Tongue (tissue), 2 donors: ENCODE measurements around the gene GRB10. TPM values are rescaled to one million over a fixed set of nuclear protein-coding genes. Genes with fewer than 3 reads are reported as not detected.

Source experiments
- DNase-seq: peaks from one replicate; pipeline ENCODE4 v3.0.0-alpha.2; 2015
- total RNA-seq: library from RNA; depleted of rRNA; stranded (reverse); fragments of >200 nt; gene quantifications from one replicate; pipeline ENCODE4 v1.2.3, GENCODE V29; 2014

Gene GRB10
- total RNA-seq, 1 donor from 2014 or later = 28.5 TPM

DNA sequence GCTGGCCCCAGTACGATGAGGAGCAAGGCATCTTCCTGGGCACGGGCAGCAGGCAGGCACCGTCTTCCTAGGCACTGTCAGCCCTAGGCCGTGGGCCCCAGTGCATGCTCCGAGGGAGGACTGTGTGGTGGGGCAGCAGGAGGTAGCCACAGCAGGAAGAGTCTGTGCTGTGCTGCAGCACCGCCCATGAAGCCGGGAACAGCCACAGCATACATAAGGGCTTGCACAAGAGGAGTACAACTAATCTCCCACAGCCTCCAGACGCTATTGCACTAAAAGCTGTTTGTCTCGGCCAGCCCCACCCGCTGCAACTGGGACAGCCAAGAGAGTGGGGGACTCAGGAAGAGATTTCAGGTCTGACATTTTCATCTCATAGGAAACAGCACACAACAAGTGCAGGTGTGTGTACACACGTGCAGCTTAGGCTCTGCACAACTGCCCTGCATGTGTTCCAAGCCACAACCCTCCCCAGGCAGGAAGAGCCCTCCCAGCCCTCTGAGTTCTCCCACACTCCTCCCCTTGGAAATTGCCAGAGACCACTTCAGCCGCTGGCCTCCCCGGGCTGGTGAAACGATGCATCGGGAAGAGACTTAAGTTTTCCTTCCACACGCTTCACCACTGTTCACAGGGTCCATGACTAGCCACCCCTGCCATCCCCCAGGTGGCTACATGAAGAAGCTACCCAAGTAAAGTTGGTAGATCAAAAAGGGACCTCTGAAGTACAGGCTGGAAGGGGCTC is 129.4 kb downstream of the GRB10 start:
- DNase-seq = no peak

DNA sequence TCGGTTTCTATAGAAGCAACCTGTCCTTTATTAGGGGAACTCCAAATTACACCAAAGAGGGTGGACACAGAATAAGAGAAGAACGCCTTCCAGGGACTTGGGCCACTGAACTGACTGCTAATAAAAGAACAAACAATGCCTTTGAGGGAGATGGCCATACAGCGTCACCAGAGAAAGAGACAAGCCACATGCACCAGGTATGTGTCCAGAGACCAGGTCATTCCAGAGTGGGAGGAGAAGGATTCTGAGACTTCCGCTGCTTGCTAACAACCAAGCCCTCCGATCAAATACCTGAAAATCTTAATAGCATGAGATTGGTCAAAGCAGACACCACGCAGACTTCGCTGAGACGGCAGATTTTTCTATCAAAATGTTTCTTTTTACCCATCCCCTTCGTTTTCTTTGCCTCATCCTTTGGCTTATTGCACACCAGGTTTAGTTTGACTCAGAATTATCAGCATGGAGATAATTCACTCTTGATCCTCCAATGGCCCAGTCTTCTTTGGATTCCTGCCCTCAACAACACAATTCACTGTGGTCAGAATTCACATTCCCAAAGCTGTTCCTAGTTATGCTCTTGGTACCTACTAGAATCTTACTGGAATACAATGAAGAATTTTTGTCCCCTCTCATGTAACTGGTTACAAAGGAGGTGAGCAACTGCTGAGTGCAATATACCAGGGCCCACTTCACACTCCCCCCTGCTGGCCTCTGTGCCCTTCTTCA is 130.1 kb downstream of the GRB10 start:
- DNase-seq = no peak

DNA sequence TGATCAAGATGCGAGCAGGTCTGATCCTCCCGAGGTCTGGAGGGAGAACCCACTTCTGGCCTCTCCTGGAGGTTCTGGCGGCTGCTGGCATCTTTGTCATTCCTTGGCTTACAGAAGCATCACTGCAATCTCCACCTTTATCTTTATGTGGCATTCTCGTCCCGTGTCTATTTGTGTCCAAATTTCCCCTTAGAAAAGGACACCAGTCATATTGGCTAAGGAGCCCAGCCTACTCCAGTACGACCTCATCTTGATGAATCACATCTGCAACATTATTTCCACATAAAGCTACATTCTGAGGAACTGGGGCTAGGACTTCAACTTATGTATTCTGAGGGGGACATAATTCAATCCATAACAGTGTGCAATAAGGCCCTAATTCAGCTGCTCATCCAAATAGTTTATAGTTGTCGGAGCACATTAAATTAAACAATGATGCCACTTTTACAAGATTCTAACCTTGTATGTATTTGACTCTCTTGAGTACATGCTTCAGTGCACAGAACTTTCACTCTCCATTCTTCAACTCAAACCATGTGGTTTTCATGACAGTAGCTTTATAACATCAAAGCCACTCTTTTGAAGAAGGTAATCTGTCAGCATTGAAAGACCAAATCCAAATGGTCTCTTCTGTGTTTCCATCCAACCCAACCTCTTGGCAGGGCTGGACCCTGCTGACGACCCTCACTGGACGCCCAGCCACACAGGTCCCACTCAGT is 131.3 kb downstream of the GRB10 start:
- DNase-seq = no peak

DNA sequence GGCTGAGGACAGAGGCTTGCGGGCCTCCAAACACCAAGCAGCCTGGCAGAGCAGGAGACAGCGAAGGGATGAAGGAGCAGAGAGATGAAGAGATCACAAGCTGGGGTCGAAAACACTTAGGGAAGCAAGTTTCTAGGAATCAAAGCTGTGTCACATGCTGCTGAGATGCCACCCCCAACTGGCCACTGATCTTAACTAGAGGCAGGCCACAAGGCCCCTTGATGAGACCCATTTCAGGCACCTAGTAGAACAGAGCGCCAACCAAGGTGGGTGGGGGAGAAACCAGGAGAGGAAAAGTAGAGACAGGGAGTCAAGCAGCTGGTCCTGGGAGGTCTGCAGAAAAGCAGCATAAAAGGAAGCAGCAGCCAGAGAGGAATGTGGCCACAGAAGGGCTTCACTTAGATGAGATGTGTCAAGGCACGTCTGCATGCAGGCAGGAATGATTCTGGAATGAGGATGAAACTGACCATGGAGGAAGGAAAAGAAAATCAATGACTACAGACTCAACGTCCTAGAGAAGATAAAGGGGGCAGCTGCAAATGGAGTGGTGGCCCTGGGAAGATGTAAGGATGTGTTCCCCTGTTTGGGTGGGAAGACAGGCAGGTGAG is 132.5 kb downstream of the GRB10 start:
- DNase-seq = no peak

DNA sequence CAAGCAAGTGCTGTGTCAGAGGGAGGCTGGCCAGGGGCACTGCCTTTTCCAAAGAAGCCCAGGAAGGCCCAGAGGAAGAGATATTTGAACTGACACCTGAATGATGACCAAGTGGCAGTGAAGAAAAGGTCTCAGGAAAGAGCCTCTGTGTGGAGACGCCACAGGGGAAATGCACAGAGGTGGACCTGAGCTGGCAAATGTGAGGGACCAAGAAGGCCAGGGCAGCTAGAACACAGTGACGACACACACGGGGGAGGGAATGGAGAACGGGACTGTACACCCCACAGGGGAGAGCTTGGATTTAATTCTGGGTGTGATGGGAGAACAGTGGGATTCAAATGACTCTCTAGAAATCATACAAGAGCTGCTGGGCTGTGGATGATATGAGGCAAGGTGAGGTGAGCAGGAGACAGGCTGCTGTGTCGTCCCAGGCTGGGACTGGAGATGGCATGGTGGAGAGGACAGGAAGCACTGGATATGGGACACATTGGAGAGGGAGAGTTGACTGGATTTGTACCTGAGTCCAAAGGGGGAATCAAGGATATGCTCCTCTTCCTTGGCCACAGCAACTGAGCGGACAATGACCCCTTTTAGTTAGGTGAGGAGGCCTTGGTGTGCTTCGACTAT is 133.3 kb downstream of the GRB10 start:
- DNase-seq = no peak

DNA sequence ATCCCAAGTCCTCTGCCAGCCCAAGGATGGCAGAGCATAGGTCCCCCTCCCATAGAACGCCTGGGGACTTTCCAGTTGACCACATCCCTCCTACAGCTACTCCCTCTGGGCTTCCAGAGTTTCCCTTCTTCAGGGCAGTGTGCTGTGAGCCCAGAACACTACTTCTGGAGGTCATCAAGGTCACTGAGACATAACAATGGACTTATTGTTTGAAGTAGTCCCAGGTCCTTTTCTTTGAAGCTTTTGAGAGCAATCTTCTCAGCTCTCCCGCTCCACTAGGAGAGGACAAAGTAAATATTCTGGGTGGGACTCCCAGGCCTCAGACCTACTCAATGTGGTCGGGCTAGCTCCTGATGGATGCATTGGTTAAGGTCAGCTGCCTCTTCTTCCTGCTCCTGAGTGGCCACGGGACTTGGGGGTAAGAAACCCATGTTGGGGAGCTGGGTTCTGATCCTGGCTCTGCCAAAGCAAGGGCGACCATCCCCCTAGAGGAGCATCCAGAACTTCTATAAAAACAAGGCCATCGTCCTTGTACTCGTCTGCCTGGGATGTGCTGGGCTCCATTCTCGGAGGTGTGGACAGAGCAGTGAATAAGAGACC is 134.0 kb downstream of the GRB10 start:
- DNase-seq = no peak

DNA sequence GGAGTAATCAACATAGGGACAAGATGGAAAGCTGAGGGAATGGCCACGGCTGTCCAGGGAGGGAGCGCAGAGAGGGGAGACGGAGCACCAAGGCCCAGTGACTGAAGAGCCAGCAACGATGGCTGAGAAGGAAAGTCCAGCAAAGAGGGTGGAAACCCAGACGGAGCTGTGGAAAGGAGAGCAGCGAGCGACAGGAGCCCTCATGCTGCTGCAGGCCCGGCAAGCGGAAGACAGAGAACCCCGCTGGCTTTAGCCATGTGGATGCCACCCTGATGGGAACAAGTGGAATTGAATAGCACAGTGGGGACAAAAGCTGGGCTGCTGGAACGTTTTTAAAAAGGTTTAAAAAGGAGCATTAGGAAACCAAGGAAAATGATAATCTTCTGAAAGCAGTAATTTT is 134.6 kb downstream of the GRB10 start:
- no peak for DNase-seq

DNA sequence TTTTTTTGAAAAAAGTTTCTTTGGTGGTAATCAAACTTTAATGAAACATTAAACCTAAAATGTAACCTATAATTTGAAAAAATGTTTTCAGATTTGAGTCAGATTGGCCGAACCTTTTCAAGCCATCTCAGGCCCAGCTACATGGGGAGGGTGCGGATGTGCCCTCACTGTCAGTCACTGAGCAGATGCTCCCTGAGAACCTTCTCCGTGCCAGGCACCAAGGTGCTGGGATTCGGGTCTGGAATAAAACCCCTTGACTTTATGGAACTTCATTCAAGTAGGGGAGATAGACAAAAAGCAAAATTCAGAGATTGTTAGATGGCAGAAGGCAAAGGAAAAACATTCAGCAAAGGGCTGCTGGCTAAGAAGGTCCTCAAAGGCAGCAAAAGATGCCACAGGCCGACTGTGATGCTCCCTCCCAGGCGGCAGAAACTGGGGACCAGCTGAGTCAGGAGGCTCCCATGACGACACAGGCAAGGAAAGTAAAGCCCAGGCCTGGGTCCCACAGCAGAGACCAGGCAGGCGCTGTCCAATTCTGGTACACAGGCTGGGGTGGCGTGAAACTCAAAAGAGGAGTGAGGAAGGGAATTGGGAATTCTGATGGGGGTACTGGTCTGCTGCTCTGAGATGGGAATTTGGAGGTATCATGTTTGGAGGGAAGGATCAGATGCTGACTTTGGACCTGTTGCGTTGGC is 135.3 kb downstream of the GRB10 start:
- DNase-seq = no peak

DNA sequence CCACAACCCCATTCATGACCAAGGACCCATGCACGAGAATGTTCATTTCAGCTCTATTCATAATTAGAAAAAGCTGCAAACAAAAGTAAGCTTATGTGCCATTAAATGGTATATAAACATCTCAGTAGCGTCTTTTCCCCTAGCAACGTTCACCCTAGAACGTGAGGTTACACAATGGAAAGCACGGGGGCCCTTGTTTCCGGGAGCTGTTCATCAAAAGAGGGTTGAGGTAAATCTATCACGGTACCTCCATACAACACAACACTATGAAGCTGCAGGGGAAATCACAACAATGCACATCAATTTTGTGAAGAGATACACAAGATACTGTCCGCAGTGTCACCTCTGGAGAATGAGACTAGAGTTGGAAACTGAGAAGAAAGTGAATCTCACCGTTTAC is 136.6 kb downstream of the GRB10 start:
- no peak for DNase-seq

DNA sequence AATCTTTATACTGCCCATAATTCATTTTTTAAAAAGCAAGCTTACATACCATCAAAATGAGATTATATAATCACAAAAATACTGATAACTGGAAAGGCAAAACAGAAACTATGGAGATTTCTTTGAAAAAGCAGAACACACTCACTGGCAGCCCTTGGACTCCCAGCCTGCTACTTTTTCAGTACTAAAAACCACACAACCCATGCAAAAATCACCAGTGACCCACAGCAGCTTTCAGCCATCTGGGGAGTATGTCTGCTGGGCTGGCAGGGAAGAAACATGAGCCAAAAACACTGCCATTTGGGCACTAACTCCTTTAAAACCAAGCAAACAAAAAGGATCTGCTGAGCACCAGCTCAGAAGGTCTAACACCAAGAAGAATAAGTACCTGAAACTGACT is 137.5 kb downstream of the GRB10 start:
- DNase-seq = no peak

DNA sequence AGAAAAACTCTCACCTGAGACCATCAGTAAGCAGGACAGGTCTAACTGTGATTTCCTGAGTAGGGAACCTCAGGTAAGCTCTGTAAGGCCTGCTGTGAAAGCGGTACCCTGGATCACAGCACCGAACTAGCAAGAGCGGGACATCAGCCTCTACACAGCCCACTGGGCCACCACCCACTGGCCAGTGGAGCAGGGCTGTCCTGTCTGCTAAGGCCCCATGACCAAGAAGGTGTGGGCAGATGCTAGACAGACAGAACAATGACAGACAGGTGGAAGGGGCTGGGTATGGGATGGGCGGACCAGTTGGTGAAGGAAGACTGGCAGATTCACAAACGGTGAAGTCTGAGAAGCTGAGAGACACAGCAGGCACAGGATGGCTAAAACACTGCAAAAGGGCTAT is 138.1 kb downstream of the GRB10 start:
- DNase-seq = no peak

DNA sequence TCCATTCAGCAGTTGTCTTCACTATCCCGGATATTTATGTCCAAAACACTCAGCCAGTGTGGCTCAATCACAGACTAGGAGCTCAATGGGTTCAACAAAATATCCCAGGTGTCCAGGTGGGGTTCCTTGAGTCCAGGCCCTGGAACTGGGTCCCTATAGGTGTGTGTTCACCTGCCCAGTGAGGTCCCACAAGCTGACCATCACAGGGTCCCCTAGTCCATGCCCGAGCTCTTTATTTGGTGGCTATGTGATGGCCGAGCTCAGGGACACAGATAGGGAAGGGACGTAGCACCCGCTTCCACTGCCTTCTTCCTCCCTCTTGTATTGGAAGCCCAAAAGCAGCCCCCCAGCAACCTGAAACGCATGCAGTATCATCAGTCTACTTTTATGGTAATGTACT is 138.6 kb downstream of the GRB10 start:
- DNase-seq = no peak

DNA sequence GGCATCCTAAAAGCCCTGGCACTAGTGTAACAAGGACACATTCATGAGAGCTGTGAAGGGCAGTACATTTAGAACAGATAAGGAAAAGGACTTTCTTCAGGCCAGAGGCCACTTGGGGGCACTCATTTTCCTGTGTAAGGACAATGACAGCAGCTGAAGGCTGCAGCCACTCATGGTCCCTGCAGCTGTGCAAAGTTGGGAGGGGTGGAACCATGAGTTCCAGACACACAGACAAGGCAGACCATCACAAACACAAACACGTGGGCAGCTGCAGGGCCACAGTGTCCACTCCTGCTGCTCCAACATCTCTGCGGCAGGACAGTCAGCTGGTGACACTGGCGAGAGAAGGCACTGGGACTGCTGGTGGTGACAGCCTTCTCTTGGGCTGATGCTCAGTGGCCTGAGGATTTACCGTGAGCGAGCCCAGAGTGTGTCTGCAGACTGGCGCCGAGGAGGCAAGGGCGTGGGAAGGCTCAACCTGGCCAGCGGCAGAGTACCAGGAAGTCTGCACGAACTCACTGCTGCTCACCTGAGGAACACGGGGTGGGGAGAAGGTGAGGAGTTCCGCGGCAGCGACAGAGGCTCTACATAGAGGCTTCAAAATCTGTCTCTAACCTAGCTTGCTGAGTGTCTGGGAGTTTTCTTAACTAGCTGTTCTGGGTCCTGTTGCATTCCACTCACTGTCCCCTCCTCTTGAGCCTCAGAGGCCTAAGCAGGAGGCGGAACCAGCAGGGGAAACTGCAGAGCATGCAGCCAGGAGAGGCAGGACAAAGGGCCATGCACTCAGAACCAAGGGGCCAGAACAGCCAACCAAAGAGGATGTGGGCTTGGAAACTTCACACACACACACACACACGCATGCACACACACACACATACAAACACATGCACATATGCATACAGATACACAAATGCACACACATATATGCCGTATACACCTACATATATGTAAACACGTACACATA is 141.0 kb downstream of the GRB10 start:
- peak; percentile 64 for DNase-seq

DNA sequence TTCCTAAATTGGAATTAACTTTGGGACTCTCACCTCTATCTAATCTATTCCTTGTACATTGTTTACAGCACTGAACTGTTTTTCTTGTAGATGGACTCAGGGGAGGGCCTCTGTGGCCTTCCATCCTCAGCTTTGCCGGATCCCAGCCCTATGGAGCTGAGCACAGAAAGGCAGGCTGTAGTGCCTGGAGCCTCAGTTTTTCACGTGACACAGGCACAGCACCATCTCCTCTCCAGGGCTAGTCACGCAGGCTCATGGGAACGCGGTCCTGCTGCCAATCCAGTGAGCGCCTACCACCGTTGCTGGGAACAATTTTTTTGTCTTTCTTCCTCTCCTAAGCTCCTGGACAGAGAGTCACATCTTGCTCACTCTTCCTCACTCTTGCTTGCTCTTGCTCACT is 141.9 kb downstream of the GRB10 start:
- DNase-seq = no peak

DNA sequence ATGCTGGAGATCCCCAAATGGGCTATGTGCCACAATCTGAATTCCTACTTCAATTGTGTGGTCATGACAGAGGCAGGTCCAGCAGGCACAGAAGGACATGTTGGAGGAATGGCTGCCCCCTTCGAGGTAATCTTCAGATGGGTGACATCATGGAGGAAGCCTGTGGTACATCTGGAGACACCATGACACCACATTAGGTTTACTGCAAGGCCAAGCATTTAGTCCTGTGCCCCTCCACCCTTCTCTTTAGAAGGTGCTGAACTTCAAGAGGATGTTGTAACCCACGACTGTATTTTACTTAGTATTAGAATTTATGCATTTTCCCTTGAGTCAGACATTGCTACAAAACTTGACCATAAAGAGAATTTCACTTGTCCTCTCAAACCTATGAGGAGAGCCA is 142.4 kb downstream of the GRB10 start:
- DNase-seq = no peak

DNA sequence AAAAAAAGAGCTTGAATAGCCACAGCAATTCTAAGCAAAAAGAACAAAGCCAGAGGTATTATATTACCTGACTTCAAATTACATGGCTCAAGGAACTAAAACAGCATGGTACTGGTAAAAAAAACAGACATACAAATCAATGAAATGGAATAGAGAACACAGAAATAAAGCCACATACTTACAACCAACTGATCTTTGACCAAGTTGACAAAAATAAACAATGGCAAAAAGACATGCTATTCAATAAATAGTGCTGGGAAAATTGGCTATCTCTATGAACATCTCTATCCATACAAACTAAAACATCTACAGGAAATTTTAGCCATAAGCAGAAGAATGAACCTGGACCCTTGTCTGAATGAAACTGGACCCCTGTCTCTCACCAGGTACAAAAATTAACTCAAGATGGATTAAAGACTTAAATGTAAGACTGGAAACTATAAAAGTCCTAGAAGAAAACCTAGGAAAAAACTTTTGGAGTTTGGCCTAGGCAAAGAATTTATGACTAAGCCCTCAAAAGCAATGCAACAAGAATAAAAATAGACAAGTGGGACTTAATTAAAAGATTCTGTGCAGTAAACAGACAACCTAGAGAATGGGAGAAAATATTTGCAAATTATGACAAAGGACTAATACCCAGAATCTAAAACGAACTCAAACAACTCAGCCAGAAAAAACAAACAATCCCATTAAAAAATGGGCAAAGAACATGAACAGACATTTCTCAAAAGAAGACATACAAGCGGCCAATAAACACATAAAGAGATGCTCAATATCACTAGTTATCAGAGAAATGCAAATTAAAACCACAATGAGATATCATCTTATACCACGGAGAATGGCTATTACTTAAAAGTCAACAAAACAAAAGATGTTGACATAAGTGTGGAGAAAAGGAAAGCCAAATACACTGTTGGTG is 144.7 kb downstream of the GRB10 start:
- no peak for DNase-seq

DNA sequence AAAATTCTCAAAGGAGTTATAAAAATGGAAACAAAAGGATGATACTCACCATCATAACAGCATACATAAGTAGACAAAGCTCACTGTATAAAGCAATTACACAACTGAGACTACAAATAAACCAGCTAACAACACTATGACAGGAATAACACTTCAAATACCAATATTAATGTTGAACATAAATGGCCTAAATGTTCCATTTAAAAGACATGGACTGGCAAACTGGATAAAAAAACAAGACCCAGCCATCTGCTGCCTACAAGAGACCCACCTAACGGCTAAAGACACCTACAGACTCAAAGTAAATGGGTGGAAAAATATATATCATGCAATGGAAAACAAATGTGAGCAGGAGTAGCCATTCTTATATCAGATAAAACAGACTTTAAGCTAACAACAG is 148.3 kb downstream of the GRB10 start:
- DNase-seq = no peak

DNA sequence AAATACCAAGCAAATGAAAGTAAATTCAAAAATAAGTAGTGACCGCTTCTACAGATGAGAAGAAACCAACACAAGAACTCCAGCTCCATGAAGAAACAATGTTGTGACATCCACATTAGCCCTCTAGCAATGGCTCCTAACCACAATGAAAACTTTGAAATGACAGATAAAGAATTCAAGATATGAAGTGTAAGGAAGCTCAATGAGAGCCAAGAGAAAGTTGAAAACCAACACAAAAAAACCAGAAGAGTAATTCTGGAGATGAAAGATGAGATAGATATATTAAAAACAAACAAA is 149.3 kb downstream of the GRB10 start:
- DNase-seq = no peak
